Measurements from ENCODE around the gene COL5A2.

COL5A2 gene

DNA sequence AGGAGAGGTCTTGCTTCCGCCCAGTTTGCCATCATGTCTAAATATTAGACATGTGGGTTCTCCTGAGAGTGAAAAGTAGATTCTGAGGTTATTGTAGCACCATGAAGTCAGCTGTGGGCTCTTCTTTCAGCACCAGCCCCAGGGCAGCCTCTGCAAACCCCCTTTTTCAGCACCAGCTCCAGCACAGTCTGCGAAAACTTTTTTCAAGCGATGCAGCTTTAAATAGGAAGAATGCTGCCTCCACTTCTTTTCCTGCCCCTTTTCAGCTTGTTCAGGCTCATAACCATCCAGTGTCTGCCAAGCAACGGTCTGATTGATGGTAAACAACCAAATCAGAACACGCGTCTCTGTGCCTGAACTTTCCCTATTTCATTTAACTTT lies at the start of gene COL5A2:
COL5A2 (minus strand) TSS at position 192 of the 381 bp plus-strand sequence; CDS start at position 35, 157 bp downstream.
- DNase-seq, result peak; percentile 87

DNA sequence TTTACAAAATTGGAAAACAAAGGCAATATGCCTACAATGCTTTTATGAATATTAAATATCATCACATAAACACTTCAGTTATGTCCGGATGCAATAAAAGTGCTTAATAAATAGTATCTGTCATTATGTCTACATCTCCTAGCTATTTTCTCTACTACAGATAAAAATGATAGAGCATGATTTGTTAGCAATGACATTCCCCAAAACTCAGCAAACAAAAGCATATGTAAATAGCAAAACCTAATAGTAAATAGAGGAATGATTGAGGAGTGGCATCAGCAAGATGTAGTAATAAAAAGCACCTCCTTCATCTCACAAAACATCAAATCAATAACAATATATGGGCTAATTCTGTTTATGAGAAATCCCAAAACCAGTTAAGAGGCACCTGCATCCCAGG lies 46.5 kb upstream of the COL5A2 start:
- no peak for DNase-seq

DNA sequence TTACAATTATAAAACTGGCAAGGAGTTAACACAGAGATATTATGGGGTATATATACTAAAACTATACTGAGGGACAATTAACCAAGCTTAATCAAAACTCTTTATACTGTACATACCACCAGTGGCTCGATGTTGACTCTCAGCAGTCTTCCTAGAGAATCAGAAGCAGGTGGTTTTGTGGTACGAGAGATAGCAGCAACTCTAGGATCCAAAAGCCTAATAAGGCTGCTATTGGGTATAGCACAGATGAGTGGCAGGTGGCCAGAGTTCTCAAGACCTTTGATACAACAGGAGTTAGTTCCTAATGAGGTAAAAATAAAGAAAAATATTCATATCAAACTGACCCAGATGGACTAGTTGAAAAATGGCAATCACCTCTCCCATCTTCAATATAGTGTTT lies 45.5 kb upstream of the COL5A2 start:
- no peak for DNase-seq

DNA sequence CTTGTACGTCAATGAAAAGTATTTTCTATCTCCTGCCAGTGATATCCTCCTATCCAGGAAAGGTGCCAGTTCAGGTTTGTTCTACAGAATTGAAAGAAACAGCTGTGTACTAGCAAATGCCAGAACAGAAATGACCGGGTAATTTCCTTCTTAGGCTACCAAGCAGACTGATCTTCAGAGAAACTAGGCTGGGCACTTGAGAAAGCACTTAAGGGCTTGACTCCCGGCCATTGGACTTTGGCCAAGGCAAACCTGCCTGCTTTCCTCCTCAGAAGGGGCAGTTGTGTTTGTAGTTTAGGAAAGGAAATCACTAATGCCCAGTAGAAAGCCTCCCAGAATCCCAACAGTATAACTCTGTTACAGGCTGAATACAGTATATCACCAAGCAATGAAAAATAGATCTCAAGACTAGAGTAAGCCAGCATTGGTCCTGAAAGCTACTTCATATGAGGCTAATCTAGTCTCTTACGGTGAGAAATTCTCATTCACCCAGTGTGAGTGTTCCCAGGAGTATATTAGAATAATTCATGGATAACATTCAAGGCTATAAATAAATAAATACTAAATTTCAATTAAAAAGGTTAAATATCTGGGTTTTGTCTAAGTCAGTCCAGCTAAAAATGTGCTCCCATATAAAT lies 43.0 kb upstream of the COL5A2 start:
- peak; percentile 65 for DNase-seq

GRCh38 chr2:189221811-189222467 lies 42.4 kb upstream of the COL5A2 start:
- DNase-seq, result no peak

DNA sequence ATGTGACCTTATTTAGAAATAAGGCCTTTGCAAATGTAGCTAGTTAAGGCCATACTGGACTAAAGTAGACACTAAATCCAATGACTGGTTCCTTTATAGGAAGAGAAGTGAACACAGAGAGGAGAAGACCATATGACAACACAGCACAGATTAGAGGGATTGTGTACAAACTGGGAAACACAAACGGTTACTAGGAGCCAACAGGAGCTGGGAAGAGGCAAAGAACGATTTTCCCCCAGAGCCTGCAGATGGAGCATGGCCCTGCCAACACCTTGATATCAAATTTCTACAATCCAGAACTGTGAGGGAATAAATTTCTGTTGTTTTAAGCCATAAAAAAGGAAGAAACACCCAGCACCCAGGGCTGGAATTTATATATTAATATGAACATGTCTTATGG lies 38.7 kb upstream of the COL5A2 start:
- DNase-seq, result no peak

DNA sequence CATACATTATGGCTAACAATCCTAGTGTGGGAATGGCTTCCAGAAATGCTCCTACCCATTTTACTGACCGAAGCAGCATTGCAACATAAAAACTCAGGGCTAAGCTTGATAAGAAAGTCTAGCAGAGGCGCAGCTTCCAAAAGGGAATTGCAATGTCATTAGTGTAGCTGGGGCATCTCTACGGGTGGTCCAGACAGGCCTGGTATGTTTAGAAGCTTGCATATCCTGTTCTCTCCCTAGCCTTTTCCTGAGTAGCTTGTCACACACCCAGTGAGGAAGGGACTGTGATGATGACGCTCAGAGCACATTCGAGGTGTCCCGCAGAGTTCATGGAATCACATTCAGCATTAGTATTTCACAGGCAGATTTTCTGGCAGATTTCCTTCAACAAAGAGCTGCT lies 38.0 kb upstream of the COL5A2 start:
- no peak for DNase-seq

- DNase-seq, result no peak
These were observed 37.5 kb upstream of the COL5A2 start for GRCh38 chr2:189217051-189217450.

DNA sequence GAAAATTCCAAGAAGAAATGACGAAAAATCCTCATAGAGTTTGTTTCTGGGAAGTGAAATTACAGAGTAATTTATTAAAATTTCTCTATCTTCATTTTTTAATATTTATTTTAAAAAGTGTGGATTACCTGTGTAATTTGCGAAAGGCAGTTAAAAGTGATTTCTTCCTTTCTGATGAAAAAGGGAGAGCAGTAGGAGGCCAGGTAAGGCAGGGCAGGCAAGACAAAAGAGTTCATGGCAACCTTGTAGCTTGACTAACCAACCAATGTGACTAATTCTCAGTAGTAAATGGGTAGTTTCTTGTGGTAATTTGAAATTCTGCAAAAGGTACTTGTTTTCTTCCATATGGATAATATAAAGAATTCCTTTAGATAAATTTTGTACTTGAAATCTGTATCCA lies 34.9 kb upstream of the COL5A2 start:
- DNase-seq, result no peak

GRCh38 chr2:189213250-189213649 lies 33.7 kb upstream of the COL5A2 start:
- no peak for DNase-seq

DNA sequence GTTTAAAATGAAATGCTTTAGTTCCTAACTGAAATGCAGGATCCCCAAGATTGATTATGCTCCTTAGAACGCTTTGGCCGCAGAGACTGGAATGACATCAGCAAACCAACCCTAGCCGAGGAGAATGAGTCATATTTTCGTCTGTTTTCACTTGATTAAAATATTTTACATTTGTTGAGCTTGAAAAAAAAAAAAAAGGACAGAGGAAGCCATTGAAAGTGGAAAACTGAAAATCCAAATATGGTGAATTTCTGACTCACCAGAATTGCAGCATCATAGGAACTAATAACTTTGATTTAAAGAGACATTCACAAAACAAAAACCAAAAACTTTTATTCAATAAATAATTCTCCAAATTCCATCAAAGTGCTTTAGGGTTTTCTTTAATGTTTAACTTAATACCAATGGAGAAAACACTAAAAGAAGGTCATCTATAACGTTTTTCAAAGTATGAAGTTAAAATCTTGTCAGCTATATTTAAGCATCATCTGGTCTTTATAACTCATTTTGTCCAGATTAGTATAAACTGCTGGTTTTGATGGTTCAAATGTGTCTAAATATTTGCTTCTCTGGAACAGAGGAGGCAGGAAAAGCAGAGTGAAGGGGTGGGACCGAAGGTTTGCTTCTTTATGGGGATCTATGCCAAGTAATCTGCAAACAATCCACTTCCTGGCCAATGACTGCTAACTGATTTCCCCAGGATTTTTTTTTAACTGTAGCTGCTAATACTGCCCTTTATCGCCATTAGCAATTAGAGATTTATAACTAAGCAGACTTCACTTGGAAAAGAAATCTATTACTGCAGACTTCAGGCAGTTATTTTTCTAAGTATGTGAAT lies 30.9 kb upstream of the COL5A2 start:
- DNase-seq, result peak; percentile 62

DNA sequence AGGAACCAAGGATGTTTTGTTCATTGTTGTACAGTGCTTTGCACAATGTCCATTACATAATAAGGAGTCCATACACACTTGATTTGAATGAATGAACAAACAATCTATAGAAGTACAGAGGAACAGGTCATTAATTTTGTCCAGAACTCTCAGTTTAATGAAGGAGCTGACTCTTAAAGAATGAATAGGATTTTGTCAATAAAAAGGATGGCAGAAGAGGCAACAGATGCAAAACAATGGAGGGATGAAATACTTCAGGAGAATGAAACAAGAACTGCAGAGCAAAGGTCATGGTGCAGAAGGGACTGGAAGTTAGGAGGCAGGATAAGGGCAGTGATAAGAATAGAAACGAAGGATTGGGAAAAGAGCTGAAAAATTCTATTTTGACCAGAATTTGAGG lies 28.7 kb upstream of the COL5A2 start:
- no peak for DNase-seq

GRCh38 chr2:189204322-189204941 lies 24.9 kb upstream of the COL5A2 start:
- no peak for DNase-seq

DNA sequence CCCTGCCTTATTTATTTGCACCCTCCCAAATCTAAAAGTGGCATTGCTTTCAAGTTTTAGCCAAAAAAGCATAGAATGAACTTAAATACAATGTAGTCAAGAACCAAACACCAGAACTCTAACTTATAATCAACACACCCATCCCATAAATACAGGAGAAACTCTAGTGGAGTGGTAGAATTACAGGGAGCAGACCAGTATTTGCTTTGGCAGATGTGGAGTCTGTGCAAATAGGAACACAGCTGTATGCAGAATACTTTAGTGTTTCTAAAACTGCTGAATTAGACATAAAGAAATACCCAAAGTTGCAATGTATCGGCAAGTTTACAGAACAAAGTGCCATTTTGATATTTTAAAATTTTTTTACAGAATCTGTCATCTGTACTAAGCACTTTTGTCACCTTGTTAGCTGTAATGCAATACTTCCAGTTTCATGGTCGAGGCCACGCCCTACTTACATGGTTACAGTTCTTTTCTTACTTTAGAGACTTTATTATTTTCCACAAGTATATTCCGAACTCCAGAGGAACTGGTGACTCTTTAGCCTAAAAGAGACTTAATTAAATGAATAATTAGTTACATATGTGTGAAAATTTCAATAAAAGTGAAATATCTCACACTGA lies 23.7 kb upstream of the COL5A2 start:
- DNase-seq, result no peak

GRCh38 chr2:189199797-189200196 lies 20.2 kb upstream of the COL5A2 start:
- no peak for DNase-seq

- no peak for DNase-seq
These were observed 13.2 kb upstream of the COL5A2 start for GRCh38 chr2:189192766-189193165.

- no peak for DNase-seq
These were observed 12.2 kb upstream of the COL5A2 start for GRCh38 chr2:189191766-189192165.

- no peak for DNase-seq
These were observed 11.1 kb upstream of the COL5A2 start for GRCh38 chr2:189190685-189191084.

GRCh38 chr2:189188115-189188805 lies 8.7 kb upstream of the COL5A2 start:
- no peak for DNase-seq

DNA sequence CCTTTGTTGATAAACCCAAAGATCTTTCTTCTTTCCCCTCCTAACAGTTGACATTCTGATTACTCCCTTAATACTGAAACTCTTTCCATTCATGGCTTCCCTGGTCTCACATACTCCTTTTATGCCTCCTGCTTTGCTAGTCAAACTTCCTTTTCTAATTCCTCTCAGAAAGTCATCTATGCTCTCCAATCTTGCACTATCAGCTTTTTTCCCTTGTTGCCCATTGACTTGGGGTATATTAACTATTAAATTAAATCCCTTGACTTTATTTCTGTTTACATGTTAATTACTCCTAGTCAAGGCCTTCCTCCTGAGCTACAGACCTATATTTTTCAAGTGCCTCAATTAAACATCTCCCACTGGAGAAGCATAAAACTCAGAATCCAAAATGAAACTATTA lies 3.6 kb upstream of the COL5A2 start:
- no peak for DNase-seq

- no peak for DNase-seq
These were observed 2.1 kb upstream of the COL5A2 start for GRCh38 chr2:189181706-189182105.

Data from right forelimb (tissue), 1 donor.